ENCODE results near the gene SULT4A1. TPM values are rescaled to one million over a fixed set of nuclear protein-coding genes. Genes with fewer than 3 reads are reported as not detected.

Gene SULT4A1
- total RNA-seq: under 1 TPM in 1 of 2 donors, not detected in 1; 0.12 TPM

GRCh38 chr22:43862074-43862881, at the start of gene SULT4A1:
SULT4A1 (minus strand) TSS chr22:43862513; CDS start chr22:43862382, 131 bp downstream.
- DNase-seq (ENCODE audit: low spot score): no peak
- H3K4me3 ChIP-seq: peak within 1 kb of the TSS in 1 of 2 donors; percentile 35
- H3K9me3 ChIP-seq: peaks cover 0 to 4% of the 10 kb centered on the region in 2 donors
- H3K27me3 ChIP-seq: peaks cover 0 to 5% of the 10 kb centered on the region in 2 donors
- no peaks in the 10 kb centered on the region for H3K36me3 ChIP-seq
- H3K4me1 ChIP-seq: peaks cover 0 to 5% of the 10 kb centered on the region in 2 donors
- H3K27ac ChIP-seq: no peak within 1 kb of the TSS
- TF ChIP-seq, protein P1, sequence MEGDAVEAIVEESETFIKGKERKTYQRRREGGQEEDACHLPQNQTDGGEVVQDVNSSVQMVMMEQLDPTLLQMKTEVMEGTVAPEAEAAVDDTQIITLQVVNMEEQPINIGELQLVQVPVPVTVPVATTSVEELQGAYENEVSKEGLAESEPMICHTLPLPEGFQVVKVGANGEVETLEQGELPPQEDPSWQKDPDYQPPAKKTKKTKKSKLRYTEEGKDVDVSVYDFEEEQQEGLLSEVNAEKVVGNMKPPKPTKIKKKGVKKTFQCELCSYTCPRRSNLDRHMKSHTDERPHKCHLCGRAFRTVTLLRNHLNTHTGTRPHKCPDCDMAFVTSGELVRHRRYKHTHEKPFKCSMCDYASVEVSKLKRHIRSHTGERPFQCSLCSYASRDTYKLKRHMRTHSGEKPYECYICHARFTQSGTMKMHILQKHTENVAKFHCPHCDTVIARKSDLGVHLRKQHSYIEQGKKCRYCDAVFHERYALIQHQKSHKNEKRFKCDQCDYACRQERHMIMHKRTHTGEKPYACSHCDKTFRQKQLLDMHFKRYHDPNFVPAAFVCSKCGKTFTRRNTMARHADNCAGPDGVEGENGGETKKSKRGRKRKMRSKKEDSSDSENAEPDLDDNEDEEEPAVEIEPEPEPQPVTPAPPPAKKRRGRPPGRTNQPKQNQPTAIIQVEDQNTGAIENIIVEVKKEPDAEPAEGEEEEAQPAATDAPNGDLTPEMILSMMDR (IDR thresholded peaks at IDR 0.05): no peak

DNA sequence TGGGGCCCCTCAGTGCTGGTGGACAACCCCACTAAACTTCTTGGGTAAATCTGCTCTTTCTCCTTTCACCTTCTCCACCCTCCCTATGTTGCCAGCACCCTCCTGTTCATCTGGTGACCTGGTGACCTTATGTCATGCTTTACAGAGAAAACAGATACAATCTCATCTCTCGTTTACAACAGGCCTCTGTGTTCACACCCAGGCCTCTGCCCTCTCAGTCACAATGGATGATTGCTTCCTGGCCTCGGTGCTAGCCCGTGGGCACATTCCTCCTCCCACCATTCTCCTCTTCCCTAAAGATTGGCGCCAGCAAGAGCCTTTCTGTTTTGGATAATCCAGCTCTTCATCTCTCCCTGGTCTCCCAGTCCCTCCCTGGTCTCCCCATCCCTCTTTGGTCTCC, 49.0 kb upstream of the SULT4A1 start:
- no peaks in the 10 kb centered on the region for H3K36me3 ChIP-seq
- no peaks in the 10 kb centered on the region for H3K9me3 ChIP-seq
- H3K4me3 ChIP-seq: no peak overlapping the region
- DNase-seq (ENCODE audit: low spot score): no peak
- TF ChIP-seq, protein P1 (IDR thresholded peaks at IDR 0.05): no peak
- no peaks in the 10 kb centered on the region for H3K27me3 ChIP-seq
- no peak overlapping the region for H3K27ac ChIP-seq
- no peaks in the 10 kb centered on the region for H3K4me1 ChIP-seq

GRCh38 chr22:43910178-43910695, 47.9 kb upstream of the SULT4A1 start:
- TF ChIP-seq, protein P1 (IDR thresholded peaks at IDR 0.05): no peak
- H3K27ac ChIP-seq: no peak overlapping the region
- H3K27me3 ChIP-seq: no peaks in the 10 kb centered on the region
- no peaks in the 10 kb centered on the region for H3K36me3 ChIP-seq
- no peaks in the 10 kb centered on the region for H3K4me1 ChIP-seq
- no peak for DNase-seq (ENCODE audit: low spot score)
- no peak overlapping the region for H3K4me3 ChIP-seq
- H3K9me3 ChIP-seq: no peaks in the 10 kb centered on the region

DNA sequence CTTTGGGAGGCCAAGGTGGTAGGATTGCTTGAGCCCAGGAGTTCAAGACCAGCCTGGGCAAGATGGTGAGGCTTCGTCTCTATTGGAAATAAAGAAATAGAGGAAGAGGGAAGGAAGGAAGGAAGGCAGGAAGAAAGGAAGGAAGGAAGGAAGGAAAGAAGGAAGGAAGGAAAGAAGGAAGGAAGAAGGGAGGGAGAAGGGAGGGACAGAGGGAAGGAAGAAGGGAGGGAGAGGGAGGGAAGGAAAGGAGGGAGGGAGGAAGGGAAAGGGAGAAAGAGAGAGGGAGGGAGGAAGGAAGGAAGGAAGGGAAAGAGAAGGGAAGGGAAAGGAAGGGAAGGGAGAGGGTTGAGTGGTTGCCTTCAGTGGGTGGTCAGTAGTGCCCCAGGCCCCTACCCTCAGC, 47.4 kb upstream of the SULT4A1 start:
- no peaks in the 10 kb centered on the region for H3K27me3 ChIP-seq
- no peaks in the 10 kb centered on the region for H3K4me1 ChIP-seq
- no peak overlapping the region for H3K4me3 ChIP-seq
- TF ChIP-seq, protein P1 (IDR thresholded peaks at IDR 0.05): no peak
- H3K36me3 ChIP-seq: no peaks in the 10 kb centered on the region
- H3K9me3 ChIP-seq: no peaks in the 10 kb centered on the region
- DNase-seq (ENCODE audit: low spot score): no peak
- no peak overlapping the region for H3K27ac ChIP-seq

DNA sequence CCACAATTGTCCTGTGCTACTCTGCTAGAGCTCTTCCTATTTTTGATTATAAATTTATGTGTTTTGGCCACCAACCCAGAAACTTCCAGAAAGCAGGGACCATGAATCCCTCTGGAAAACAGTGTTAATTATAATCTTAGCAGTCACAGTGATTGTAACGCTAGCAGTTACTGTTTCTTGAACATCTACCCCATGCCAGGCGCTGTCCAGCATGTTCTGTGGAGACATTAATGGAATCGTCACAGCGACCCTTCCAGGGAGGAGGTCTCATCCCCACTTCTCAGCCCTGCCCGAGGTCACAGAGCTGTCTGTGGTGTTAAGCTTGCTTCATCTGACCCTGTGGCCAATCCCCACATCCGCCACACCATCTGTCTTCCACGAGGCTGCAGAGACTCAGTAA, 43.4 kb upstream of the SULT4A1 start:
- Histone ChIP-seq H3K27ac (no peak overlapping the region), H3K36me3 (no peaks in the 10 kb centered on the region), H3K4me1 (no peaks in the 10 kb centered on the region), H3K9me3 (no peaks in the 10 kb centered on the region), H3K4me3 (no peak overlapping the region), H3K27me3 (no peaks in the 10 kb centered on the region)
- DNase-seq (ENCODE audit: low spot score): no peak
- TF ChIP-seq, protein P1 (IDR thresholded peaks at IDR 0.05): no peak
